ENCODE data around the gene FKBP3. TPM values are rescaled to one million over a fixed set of nuclear protein-coding genes. Genes with fewer than 3 reads are reported as not detected.

The FKBP3 gene
- total RNA-seq (10 to 100 TPM; 31.7 to 66.2 (median 55.4) TPM), polyA plus RNA-seq (10 to 100 TPM; 48.9 to 82.6 TPM), total RNA-seq (33.2 reads per million, percentile 62 among the genes with 10 or more reads in this experiment)

DNA sequence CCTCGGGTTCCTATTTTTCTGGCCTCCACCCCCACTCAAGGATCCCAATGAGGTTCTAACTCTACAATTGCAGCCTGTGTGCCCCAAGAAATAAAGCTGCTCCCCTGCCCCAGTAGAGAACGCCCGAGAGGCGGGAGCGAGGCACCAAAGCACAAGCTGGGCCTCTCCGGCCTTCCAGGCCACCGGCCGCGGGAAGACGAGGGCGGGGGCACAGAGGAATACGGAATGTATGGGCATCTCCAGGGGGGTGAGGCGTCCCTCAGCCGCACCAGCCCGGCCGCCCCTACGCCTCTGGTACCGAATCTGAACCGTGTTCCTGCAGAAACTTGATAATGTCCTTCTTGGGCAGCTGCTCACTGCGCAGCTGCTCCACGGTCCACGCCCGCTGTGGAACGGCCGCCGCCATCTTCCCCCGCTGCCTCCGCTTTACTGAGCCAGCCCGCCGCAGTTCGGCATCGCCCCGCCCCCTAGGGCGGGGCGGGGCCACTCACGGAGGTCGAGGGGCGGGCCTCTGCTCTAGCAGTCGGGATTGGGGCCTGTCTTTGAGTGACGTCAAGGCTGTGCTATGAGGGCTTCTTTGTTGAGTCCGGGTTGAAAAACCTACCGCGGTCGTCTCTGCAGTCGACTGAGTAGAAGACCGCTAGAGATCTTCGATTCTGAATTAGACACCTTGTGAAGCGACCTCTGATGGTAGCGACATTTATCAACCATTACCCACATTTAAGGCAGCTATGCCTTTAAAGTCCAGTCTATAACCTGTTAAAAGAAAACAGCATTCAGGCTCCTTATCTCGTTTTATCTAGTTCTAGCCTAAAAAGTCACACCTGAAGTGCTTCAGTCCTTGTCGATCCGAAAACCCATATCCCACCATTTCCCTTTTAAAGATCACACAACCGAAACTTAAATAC is at the start of gene FKBP3:
Gene FKBP3, minus strand, starts transcription at position 431 of the 908 bp plus-strand sequence. Its CDS starts 25 bp downstream, at position 406.
- ChIA-PET CTCF (interaction anchor here (0.6 kb wide), 1 partner anchor 221 kb away, joined by 3 read pairs; no protein-coding TSS in a partner anchor), POLR2A (interaction anchor here (0.6 to 5.3 kb wide), 10 partner anchors 12 to 237 kb away, joined by 3 to 64 read pairs (median 3); partner anchors contain the start of genes KLHL28, PRPF39 and TOGARAM1)
- Histone ChIP-seq H3K4me1 (ENCODE audit: control insufficient read depth in 2 of 2, insufficient read depth in 2 of 2, low read length in 2 of 2) (peaks cover 11 to 19% of the 10 kb centered on the region in 2 donors), H3K27ac (ENCODE audit: low read depth, low read length) (peak within 1 kb of the TSS; percentile 89), H3K27me3 (ENCODE audit: control insufficient read depth in 2 of 2, insufficient read depth in 2 of 2, low read length in 2 of 2) (no peaks in the 10 kb centered on the region), H3K9me3 (ENCODE audit: control insufficient read depth in 2 of 3, low read length in 3 of 3) (no peaks in the 10 kb centered on the region), H3K36me3 (ENCODE audit: control insufficient read depth in 2 of 3, insufficient read depth in 3 of 3, low read length in 3 of 3) (peaks cover 0 to 10% (median 0%) of the 10 kb centered on the region in 3 experiments), H3K4me3 (ENCODE audit: low read length) (peak within 1 kb of the TSS; percentile 97)
- Mint-ChIP-seq H3K36me3 (peaks cover 0 to 3% (median 0%) of the 10 kb centered on the region in 5 donors), H3K27me3 (no peaks in the 10 kb centered on the region), H3K4me1 (peaks cover 21 to 70% (median 50%) of the 10 kb centered on the region in 7 donors), H3K27ac (peak within 1 kb of the TSS; percentile 95 to 99 (median 98)), H3K9me3 (no peaks in the 10 kb centered on the region), H3K4me3 (peak within 1 kb of the TSS; percentile 93 to 99 (median 96))
- peak; percentile 97 for ATAC-seq
- DNase-seq, result peak; percentile 80 to 99 (median 94)
- intact Hi-C loops (cut with micrococcal nuclease), result loop anchor here (1.0 to 5.0 kb wide), 8 partner anchors 13 to 237 kb away; partner anchors contain the start of genes MIS18BP1 (in 2 of the 2), PRPF39 (in 2 of the 2) and TOGARAM1 (in 2 of the 2)

DNA sequence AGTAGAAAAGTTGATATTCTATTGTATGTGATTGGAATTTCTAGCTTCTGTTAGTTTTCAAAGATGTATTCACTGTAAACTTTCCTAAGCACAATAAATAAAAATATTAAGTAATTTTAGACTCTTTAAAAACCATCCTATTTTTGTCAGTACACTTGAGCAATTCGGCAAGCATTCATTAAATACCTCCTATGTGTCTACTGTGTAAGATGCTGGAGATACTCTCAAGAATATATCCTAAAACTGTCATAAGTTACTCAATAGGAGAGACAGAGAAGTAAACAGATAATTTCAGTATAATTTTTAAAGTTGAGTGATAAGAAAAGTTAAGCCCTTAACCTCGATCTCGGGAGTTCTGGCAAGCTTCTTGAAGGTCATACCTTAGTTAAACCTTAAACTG is 47.5 kb upstream of the FKBP3 start:
- Histone ChIP-seq H3K4me3 (ENCODE audit: low read length) (no peak overlapping the region), H3K4me1 (ENCODE audit: control insufficient read depth in 2 of 2, insufficient read depth in 2 of 2, low read length in 2 of 2) (no peaks in the 10 kb centered on the region), H3K36me3 (ENCODE audit: control insufficient read depth in 2 of 3, insufficient read depth in 3 of 3, low read length in 3 of 3) (no peaks in the 10 kb centered on the region), H3K27ac (ENCODE audit: low read depth, low read length) (no peak overlapping the region), H3K9me3 (ENCODE audit: control insufficient read depth in 2 of 3, low read length in 3 of 3) (no peaks in the 10 kb centered on the region), H3K27me3 (ENCODE audit: control insufficient read depth in 2 of 2, insufficient read depth in 2 of 2, low read length in 2 of 2) (no peaks in the 10 kb centered on the region)
- Mint-ChIP-seq H3K36me3 (peaks cover 5 to 24% (median 8%) of the 10 kb centered on the region in 5 donors), H3K9me3 (no peaks in the 10 kb centered on the region), H3K27ac (no peak overlapping the region), H3K4me3 (no peak overlapping the region), H3K4me1 (no peaks in the 10 kb centered on the region), H3K27me3 (no peaks in the 10 kb centered on the region)
- ChIA-PET CTCF (no interaction called here), POLR2A (no interaction called here)
- intact Hi-C loops (cut with micrococcal nuclease), result no loop called here
- DNase-seq (no peak), ATAC-seq (no peak)

DNA sequence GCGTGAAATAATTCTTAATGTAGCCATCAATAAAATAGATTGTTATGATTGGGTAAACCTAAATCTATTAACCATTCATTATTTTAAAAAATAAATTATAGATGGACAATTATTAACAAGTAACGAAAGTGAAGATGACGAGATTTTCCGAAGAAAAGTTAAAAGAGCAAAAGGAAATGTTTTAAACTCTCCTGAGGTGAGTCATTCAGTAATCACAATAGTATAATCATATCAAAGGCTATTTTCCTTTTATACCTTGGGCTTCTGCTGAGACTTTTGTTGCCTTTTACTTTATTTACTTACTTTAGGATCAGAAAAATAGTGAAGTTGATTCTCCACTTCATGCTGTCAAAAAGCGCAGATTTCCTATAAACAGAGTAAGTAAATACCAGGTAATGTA is 47.0 kb upstream of the FKBP3 start:
- Histone ChIP-seq H3K9me3 (ENCODE audit: control insufficient read depth in 2 of 3, low read length in 3 of 3) (no peaks in the 10 kb centered on the region), H3K4me3 (ENCODE audit: low read length) (no peak overlapping the region), H3K27me3 (ENCODE audit: control insufficient read depth in 2 of 2, insufficient read depth in 2 of 2, low read length in 2 of 2) (no peaks in the 10 kb centered on the region), H3K36me3 (ENCODE audit: control insufficient read depth in 2 of 3, insufficient read depth in 3 of 3, low read length in 3 of 3) (no peaks in the 10 kb centered on the region), H3K4me1 (ENCODE audit: control insufficient read depth in 2 of 2, insufficient read depth in 2 of 2, low read length in 2 of 2) (no peaks in the 10 kb centered on the region), H3K27ac (ENCODE audit: low read depth, low read length) (no peak overlapping the region)
- Mint-ChIP-seq H3K36me3 (peaks cover 0 to 21% (median 4%) of the 10 kb centered on the region in 5 donors), H3K27me3 (no peaks in the 10 kb centered on the region), H3K4me3 (no peak overlapping the region), H3K27ac (no peak overlapping the region), H3K4me1 (no peaks in the 10 kb centered on the region), H3K9me3 (no peaks in the 10 kb centered on the region)
- DNase-seq (no peak), ATAC-seq (no peak)
- ChIA-PET CTCF (no interaction called here), POLR2A (no interaction called here)
- intact Hi-C loops (cut with micrococcal nuclease), result no loop called here

- Histone ChIP-seq H3K9me3 (ENCODE audit: control insufficient read depth in 2 of 3, low read length in 3 of 3) (no peaks in the 10 kb centered on the region), H3K4me1 (ENCODE audit: control insufficient read depth in 2 of 2, insufficient read depth in 2 of 2, low read length in 2 of 2) (no peaks in the 10 kb centered on the region), H3K27ac (ENCODE audit: low read depth, low read length) (no peak overlapping the region), H3K4me3 (ENCODE audit: low read length) (no peak overlapping the region), H3K27me3 (ENCODE audit: control insufficient read depth in 2 of 2, insufficient read depth in 2 of 2, low read length in 2 of 2) (no peaks in the 10 kb centered on the region), H3K36me3 (ENCODE audit: control insufficient read depth in 2 of 3, insufficient read depth in 3 of 3, low read length in 3 of 3) (peaks cover 0 to 3% (median 0%) of the 10 kb centered on the region in 3 experiments)
- Mint-ChIP-seq H3K4me1 (no peaks in the 10 kb centered on the region), H3K36me3 (peaks cover 0 to 34% (median 4%) of the 10 kb centered on the region in 5 donors), H3K4me3 (no peak overlapping the region), H3K9me3 (no peaks in the 10 kb centered on the region), H3K27me3 (no peaks in the 10 kb centered on the region), H3K27ac (no peak overlapping the region)
- POLR2A ChIA-PET, result no interaction called here
- intact Hi-C loops (cut with micrococcal nuclease), result no loop called here
- DNase-seq (no peak), ATAC-seq (peak; percentile 47)
- CTCF ChIA-PET, result no interaction called here
These were observed 42.8 kb upstream of the FKBP3 start for GRCh38 chr14:45177076-45177475.

- ATAC-seq (no peak), DNase-seq (no peak)
- Histone ChIP-seq H3K27ac (ENCODE audit: low read depth, low read length) (no peak overlapping the region), H3K9me3 (ENCODE audit: control insufficient read depth in 2 of 3, low read length in 3 of 3) (no peaks in the 10 kb centered on the region), H3K4me3 (ENCODE audit: low read length) (no peak overlapping the region), H3K27me3 (ENCODE audit: control insufficient read depth in 2 of 2, insufficient read depth in 2 of 2, low read length in 2 of 2) (no peaks in the 10 kb centered on the region), H3K4me1 (ENCODE audit: control insufficient read depth in 2 of 2, insufficient read depth in 2 of 2, low read length in 2 of 2) (no peaks in the 10 kb centered on the region), H3K36me3 (ENCODE audit: control insufficient read depth in 2 of 3, insufficient read depth in 3 of 3, low read length in 3 of 3) (no peaks in the 10 kb centered on the region)
- CTCF ChIA-PET, result no interaction called here
- intact Hi-C loops (cut with micrococcal nuclease), result no loop called here
- Mint-ChIP-seq H3K4me3 (no peak overlapping the region), H3K27ac (no peak overlapping the region), H3K9me3 (no peaks in the 10 kb centered on the region), H3K36me3 (peaks cover 0 to 32% (median 12%) of the 10 kb centered on the region in 5 donors), H3K4me1 (no peaks in the 10 kb centered on the region), H3K27me3 (no peaks in the 10 kb centered on the region)
- POLR2A ChIA-PET, result no interaction called here
These were observed 35.6 kb upstream of the FKBP3 start for GRCh38 chr14:45169906-45170305.

- Histone ChIP-seq H3K27me3 (ENCODE audit: control insufficient read depth in 2 of 2, insufficient read depth in 2 of 2, low read length in 2 of 2) (no peaks in the 10 kb centered on the region), H3K9me3 (ENCODE audit: control insufficient read depth in 2 of 3, low read length in 3 of 3) (no peaks in the 10 kb centered on the region), H3K27ac (ENCODE audit: low read depth, low read length) (no peak overlapping the region), H3K4me3 (ENCODE audit: low read length) (no peak overlapping the region), H3K4me1 (ENCODE audit: control insufficient read depth in 2 of 2, insufficient read depth in 2 of 2, low read length in 2 of 2) (no peaks in the 10 kb centered on the region), H3K36me3 (ENCODE audit: control insufficient read depth in 2 of 3, insufficient read depth in 3 of 3, low read length in 3 of 3) (peaks cover 0 to 3% (median 0%) of the 10 kb centered on the region in 3 experiments)
- ATAC-seq (no peak), DNase-seq (no peak)
- H3K27me3 Mint-ChIP-seq, result no peaks in the 10 kb centered on the region
- ChIA-PET CTCF (no interaction called here), POLR2A (no interaction called here)
- intact Hi-C loops (cut with micrococcal nuclease), result loop anchor here in 1 of 2 donors (1.0 kb wide), 1 partner anchor 112 kb away; no protein-coding TSS in a partner anchor
- no peak overlapping the region for H3K27ac Mint-ChIP-seq
- H3K4me3 Mint-ChIP-seq, result no peak overlapping the region
- H3K4me1 Mint-ChIP-seq, result peaks cover 0 to 6% (median 0%) of the 10 kb centered on the region in 7 donors
- peaks cover 0 to 17% (median 4%) of the 10 kb centered on the region in 5 donors for H3K36me3 Mint-ChIP-seq
- no peaks in the 10 kb centered on the region for H3K9me3 Mint-ChIP-seq
These were observed 21.8 kb upstream of the FKBP3 start for GRCh38 chr14:45156067-45156466.
